NCI-H460 (cell line): ENCODE measurements around the gene LYPD4. TPM values are rescaled to one million over a fixed set of nuclear protein-coding genes. Genes with fewer than 3 reads are reported as not detected.
"Not testable (repeated sequence)": the region's sequence is repeated elsewhere in the genome, so short reads cannot be mapped to it uniquely, and the experiment has no call there.

Experiments
- DNase-seq: peaks from one replicate; pipeline ENCODE4 v3.0.0-alpha.2; 2016; ENCODE audit warnings: low read depth; ENCODE audit errors: extremely low read depth
- total RNA-seq: library from RNA; depleted of rRNA; stranded (reverse); fragments of >200 nt; shearing (Covaris generic); gene quantifications from 2 replicates; pipeline ENCODE4 v1.2.3, GENCODE V29; 2014

Gene LYPD4
- total RNA-seq, 1 experiment from 2014 or later: not detected

- DNase-seq: no peak
Observed at GRCh38 chr19:41876847-41877832, 32.7 kb upstream of the LYPD4 start, which contains the start of gene CD79A. Gene CD79A (plus strand): TSS chr19:41877279. CDS start chr19:41877305, 26 bp downstream.

- DNase-seq: not testable (repeated sequence)
Observed at GRCh38 chr19:41875973-41876372, 31.5 kb upstream of the LYPD4 start.

- DNase-seq: peak; percentile 74
Observed at GRCh38 chr19:41872775-41873647, 28.5 kb upstream of the LYPD4 start.

GRCh38 chr19:41872384-41872774, 27.9 kb upstream of the LYPD4 start:
- DNase-seq: no peak

DNA sequence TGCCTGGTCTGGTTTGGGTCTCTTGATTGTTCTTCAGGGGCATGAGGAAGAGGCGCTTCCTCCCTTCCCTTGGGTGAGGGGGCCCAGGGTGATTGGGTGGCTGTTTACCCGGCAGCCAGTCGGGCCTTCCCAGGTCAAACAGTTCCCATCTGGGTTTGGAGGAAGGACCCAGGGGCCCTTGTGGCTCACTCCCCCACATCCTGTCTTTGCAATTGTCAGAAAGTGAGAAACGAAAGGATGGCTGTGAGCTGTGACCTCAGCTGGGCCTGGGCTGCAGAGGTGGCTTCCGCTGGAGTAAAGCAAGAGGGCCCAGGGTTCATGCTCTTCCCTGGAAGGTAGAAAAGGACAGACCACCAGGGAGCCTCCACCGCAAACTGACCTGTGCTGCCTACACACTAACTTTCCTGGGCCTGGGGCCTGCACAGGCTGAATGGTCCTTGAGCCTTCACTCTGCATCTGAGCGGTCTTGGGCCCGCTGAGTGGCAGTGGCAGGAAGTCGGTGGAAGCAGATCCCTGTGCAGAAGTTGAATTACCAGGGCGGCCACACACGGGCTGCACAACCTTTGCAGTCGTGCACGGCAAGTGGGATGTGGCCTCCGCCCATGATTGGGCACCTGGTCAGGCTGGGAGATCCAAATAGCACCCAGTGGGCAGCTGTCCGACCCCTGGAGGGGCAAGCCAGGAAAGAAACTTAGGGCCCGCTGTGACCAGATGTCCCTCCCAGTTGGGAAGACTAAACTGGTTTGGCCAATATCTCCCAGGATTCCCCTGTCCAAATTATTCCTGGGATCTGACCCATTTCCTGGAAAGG, 27.3 kb upstream of the LYPD4 start:
- no peak for DNase-seq

DNA sequence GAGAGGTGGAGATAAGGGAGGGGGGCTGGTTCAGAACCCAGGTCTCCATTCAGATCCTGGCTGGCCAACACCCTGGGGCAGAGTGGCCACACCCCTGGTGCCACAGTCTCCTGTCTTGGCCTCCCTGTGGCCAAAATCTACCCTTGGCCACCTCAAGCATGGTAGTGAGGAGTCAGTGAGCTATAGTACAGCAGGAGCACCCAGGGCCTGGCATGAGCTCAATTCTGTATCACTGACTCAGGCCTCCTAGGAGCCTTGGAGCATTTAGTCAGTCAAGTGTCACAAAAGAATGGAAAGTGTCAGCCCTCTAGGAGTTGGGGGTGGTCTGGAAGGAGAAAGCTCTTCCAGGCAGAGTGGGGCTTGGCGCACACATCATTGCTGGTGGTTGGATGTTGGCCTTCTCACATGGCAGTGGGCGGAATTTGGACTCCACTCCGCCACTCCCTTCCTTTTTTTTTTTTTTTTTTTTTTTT, 26.0 kb upstream of the LYPD4 start:
- DNase-seq: no peak

GRCh38 chr19:41869374-41869955, 25.0 kb upstream of the LYPD4 start:
- no peak for DNase-seq

DNA sequence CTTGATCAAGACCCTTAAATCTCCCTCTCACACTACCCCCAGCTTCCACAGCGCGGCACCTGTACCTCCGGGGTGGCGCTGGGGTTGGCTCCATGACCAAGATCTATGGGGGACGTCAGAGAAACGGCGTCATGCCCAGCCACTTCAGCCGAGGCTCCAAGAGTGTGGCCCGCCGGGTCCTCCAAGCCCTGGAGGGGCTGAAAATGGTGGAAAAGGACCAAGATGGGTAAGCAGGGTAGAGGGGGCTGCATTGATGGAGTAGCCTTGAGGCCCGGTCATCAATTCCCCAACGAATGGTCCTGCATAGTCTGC, 24.5 kb upstream of the LYPD4 start:
- DNase-seq: no peak

DNA sequence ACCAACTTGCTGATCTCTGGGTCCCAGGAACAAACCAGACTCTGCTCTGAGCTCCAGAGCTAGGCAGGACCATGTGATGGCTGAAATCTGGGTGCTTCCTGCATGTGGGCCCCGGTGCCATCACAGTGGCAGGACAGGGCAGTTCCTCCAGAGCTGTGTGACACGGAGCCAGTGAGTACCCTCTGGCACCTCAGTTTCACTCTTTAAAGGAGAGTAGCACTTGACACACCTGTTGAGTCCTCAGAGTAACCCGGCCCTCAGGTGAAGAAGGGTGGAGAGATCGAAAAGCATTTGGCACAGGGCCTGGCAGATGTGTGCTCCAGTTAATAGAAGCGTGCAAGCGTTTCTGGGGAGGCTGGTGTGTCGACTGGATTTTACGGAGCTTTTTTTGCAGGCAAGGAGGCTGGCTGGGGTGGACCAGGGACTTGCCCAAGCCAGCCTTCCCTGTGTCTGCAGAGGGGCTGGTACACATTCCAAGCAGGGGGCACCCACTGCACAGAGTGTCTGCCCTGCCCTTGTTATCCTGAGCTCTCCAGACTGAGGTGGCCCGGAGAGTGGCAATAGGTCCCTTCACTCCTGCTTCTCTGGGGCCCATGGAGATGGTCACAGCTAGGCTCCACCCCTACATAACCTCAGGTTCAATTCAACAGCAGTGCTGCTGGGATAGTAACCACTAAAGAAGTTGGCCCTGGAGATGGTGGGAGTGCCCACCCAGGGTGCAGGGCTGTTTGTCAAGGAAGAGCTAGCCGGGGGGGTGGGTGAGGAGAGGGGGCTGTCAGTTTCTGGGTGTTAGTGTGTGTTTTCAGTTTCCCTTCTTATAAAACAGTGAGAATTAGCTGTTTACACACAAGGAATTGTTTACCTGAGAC, 23.9 kb upstream of the LYPD4 start:
- DNase-seq: no peak

- DNase-seq: no peak
Observed at GRCh38 chr19:41866284-41866683, 21.8 kb upstream of the LYPD4 start.

- DNase-seq: no peak
Observed at GRCh38 chr19:41864374-41864773, 19.9 kb upstream of the LYPD4 start.

DNA sequence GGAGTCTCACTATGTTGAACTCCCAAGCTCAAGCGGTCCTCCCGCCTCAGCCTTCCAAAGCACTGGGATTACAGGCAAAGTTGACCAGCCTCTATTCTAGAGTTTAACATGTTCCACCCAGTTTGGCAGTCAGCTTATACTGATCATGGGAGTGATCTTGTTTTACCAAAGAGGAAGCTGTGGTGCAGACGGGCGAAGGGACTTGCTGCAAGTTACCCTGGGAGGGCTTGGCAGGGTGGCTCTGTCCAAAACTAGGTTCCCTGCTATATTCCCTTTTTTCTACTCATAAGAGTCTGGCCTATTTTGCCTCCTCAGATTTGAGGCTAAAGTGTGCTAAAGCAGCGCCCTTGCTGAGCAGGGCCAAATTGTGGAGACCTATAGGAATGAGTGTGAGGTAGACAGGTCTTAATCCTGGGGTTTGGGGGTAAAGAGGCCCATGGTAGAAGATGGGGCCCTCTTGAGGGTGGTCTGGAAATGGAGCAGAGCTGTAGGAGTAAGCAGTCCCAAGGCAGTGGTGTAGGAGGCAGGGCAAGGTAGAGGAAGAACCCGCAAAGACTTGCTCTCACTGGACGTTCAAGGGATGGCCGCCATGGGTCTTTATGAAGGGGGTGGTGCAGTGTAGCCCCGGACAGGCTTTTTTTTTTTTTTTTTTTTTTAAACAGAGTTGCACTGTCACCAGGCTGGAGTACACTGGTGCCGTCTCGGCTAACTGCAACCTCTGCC, 18.9 kb upstream of the LYPD4 start:
- no peak for DNase-seq

DNA sequence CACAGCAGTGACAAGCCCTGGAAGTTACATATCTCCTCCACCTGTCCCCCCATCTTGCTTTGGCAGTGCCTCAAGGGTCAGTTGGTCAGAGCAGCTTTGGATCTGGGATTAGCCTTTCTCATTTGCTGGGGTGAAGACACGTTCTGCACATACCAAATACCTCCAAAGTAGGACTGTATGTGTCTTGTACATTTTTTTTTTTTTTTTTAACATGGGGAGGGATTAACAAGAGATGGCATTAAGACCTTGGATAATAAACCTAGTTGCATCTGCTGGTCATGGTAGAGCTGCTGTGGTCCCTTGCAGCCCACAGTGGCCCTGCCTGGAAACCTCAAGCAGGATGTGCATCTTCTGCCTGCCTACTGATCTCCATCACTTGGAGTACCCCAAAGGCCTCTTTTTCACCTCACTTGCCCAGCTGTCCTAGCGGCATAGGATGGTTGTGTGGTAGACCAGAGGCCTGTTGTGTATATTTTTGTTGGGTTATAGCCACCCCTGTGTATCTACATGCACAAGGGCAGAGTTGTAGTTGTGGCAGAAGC, 18.0 kb upstream of the LYPD4 start:
- DNase-seq: no peak

- DNase-seq: no peak
Observed at GRCh38 chr19:41861846-41862245, 17.4 kb upstream of the LYPD4 start.

- DNase-seq: no peak
Observed at GRCh38 chr19:41861116-41861768, 16.8 kb upstream of the LYPD4 start.

GRCh38 chr19:41860419-41861115, 16.1 kb upstream of the LYPD4 start:
- DNase-seq: no peak
